Measurements from ENCODE around the gene CIDEB.

Gene CIDEB

DNA sequence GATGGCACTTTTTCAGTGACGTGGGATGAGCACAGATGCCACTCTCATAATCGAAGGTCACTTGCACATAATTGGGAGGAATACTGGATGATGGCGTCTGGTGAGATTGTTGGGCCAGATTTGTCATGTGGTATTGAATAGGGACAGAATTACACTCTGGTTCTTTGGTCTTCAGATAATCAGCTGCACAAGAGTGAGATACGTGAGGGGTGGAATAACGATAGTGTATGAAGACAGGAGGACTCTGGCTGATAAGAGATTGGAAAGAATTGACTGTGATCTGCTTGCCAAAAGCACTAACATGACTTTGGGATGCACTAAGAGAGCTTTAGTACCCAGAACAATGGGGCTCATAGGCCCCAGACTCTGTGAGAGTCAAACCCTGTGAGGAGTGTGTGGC, 29.4 kb downstream of the CIDEB start:
- no peaks in the 10 kb centered on the region for H3K27me3 ChIP-seq (ENCODE audit: low read length)
- H3K9me3 ChIP-seq (ENCODE audit: insufficient read depth, low read length): no peaks in the 10 kb centered on the region
- no peak for TF ChIP-seq EZH2phosphoT487 (conservative IDR thresholded peaks at IDR 0.05; ENCODE audit: low read length)
- TF ChIP-seq, protein P1, sequence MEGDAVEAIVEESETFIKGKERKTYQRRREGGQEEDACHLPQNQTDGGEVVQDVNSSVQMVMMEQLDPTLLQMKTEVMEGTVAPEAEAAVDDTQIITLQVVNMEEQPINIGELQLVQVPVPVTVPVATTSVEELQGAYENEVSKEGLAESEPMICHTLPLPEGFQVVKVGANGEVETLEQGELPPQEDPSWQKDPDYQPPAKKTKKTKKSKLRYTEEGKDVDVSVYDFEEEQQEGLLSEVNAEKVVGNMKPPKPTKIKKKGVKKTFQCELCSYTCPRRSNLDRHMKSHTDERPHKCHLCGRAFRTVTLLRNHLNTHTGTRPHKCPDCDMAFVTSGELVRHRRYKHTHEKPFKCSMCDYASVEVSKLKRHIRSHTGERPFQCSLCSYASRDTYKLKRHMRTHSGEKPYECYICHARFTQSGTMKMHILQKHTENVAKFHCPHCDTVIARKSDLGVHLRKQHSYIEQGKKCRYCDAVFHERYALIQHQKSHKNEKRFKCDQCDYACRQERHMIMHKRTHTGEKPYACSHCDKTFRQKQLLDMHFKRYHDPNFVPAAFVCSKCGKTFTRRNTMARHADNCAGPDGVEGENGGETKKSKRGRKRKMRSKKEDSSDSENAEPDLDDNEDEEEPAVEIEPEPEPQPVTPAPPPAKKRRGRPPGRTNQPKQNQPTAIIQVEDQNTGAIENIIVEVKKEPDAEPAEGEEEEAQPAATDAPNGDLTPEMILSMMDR (IDR thresholded peaks at IDR 0.05; ENCODE audit: insufficient read depth, low read length, poor library complexity, severe bottlenecking): no peak
- no peak overlapping the region for H2AFZ ChIP-seq (ENCODE audit: low read depth, low read length, severe bottlenecking)
- no peaks in the 10 kb centered on the region for H3F3A ChIP-seq (ENCODE audit: insufficient read depth)
- no peaks in the 10 kb centered on the region for H3K36me3 ChIP-seq (ENCODE audit: low read length)
- H3K9ac ChIP-seq (ENCODE audit: low read length): no peak overlapping the region
- no peaks in the 10 kb centered on the region for H3K9me2 ChIP-seq (replicated peaks; ENCODE audit: insufficient read depth, low read length)
- no peaks in the 10 kb centered on the region for H3K79me2 ChIP-seq (ENCODE audit: insufficient read depth, low read length)
- H4K20me1 ChIP-seq (ENCODE audit: low read depth, low read length): no peaks in the 10 kb centered on the region
- no peak overlapping the region for H3K27ac ChIP-seq (ENCODE audit: low read depth, low read length)
- no peak overlapping the region for H3K4me2 ChIP-seq (ENCODE audit: low read depth, low read length, poor library complexity, severe bottlenecking)
- H3K4me3 ChIP-seq (ENCODE audit: insufficient read depth, low read length, poor library complexity, severe bottlenecking): no peak overlapping the region

DNA sequence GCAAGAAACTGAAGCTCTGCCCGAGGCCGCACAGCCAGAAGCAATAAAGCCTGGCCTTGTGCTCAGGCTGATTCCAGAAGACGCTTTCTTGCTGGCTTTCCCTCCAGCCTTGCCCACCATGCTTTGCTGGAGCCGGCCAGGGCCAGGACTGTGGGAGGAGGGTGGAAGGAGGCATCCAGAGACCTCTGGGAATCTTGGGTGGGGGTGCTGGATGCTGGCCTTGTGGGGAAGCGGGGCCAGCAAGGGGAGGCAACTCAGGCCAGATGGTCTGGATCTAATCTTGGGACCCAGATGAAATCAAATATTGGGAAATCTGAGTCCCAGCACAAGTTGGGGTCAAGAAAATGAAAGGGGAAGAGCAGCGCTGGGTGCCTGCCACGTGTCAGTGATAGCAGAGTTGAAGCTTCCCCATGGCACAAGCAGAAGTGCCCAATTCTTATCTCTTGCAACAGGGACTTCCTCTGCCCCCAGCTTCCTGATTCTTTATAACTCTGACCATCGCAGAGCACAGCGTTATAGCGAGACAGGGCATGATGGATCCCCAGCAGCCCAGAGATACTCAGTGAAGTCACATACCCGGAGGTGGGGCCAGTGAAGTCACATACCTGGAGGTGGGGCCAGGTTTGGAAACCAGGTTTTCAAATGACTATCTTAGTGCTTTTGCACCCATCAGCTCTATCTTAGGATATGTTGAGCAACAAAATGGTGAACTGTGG, 30.0 kb downstream of the CIDEB start:
- H3K27ac ChIP-seq (ENCODE audit: low read depth, low read length): no peak overlapping the region
- no peak overlapping the region for H3K4me3 ChIP-seq (ENCODE audit: insufficient read depth, low read length, poor library complexity, severe bottlenecking)
- 0 out of 2 replicates have a peak, but pooled peaks cover under 1% of the 10 kb centered on the region for H3K79me2 ChIP-seq (ENCODE audit: insufficient read depth, low read length)

DNA sequence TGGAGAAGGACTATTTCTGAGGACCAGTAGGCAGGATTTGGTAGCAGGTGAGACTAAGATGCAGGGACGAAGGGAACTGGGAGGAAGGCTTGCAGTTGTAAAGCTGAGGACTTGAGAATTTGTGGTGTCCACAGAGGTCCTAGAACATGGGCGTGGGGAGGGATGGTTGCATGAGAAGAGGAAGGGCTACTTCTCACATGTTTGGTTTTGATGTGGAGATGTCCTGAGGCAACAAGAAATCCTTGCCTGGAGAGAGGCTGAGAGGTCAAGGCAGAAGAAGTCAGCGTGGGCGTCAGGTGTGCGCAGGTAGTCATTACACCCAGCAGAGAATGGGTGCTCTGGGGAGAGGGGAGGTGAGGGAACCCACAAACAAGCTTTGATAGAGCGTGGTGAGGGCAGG, 30.7 kb downstream of the CIDEB start:
- 0 out of 2 replicates have a peak, but pooled peaks cover 2% of the 10 kb centered on the region for H3K79me2 ChIP-seq (ENCODE audit: insufficient read depth, low read length)
- H3K27me3 ChIP-seq (ENCODE audit: low read length): no peaks in the 10 kb centered on the region
- H3K9ac ChIP-seq (ENCODE audit: low read length): no peak overlapping the region
- H3K4me3 ChIP-seq (ENCODE audit: insufficient read depth, low read length, poor library complexity, severe bottlenecking): no peak overlapping the region
- H3K9me2 ChIP-seq (replicated peaks; ENCODE audit: insufficient read depth, low read length): no peaks in the 10 kb centered on the region
- TF ChIP-seq, protein P1 (IDR thresholded peaks at IDR 0.05; ENCODE audit: insufficient read depth, low read length, poor library complexity, severe bottlenecking): no peak
- no peak overlapping the region for H2AFZ ChIP-seq (ENCODE audit: low read depth, low read length, severe bottlenecking)
- H3F3A ChIP-seq (ENCODE audit: insufficient read depth): peaks cover 8% of the 10 kb centered on the region
- no peak overlapping the region for H3K4me2 ChIP-seq (ENCODE audit: low read depth, low read length, poor library complexity, severe bottlenecking)
- no peak overlapping the region for H3K27ac ChIP-seq (ENCODE audit: low read depth, low read length)
- H3K9me3 ChIP-seq (ENCODE audit: insufficient read depth, low read length): no peaks in the 10 kb centered on the region
- no peaks in the 10 kb centered on the region for H4K20me1 ChIP-seq (ENCODE audit: low read depth, low read length)
- H3K36me3 ChIP-seq (ENCODE audit: low read length): no peaks in the 10 kb centered on the region

More for the DNA sequence above, 30.0 kb downstream of the CIDEB start:
- Histone ChIP-seq H4K20me1 (ENCODE audit: low read depth, low read length) (no peaks in the 10 kb centered on the region), H3K9me2 (replicated peaks; ENCODE audit: insufficient read depth, low read length) (no peaks in the 10 kb centered on the region), H3K36me3 (ENCODE audit: low read length) (no peaks in the 10 kb centered on the region), H3K27me3 (ENCODE audit: low read length) (no peaks in the 10 kb centered on the region), H3K9ac (ENCODE audit: low read length) (no peak overlapping the region), H3F3A (ENCODE audit: insufficient read depth) (peaks cover under 1% of the 10 kb centered on the region; the same call in 1 of the 2 replicates), H2AFZ (ENCODE audit: low read depth, low read length, severe bottlenecking) (no peak overlapping the region), H3K9me3 (ENCODE audit: insufficient read depth, low read length) (no peaks in the 10 kb centered on the region), H3K4me2 (ENCODE audit: low read depth, low read length, poor library complexity, severe bottlenecking) (no peak overlapping the region)
- TF ChIP-seq EZH2phosphoT487 (conservative IDR thresholded peaks at IDR 0.05; ENCODE audit: low read length): no peak
- TF ChIP-seq, protein P1 (IDR thresholded peaks at IDR 0.05; ENCODE audit: insufficient read depth, low read length, poor library complexity, severe bottlenecking): no peak
